Mesothelial cell of epicardium (in vitro differentiated cells): ENCODE data around the gene FCSK. TPM values are rescaled to one million over a fixed set of nuclear protein-coding genes. Genes with fewer than 3 reads are reported as not detected.

Source experiments
- DNase-seq, 2 experiments: peaks; one replicate each; pipeline ENCODE4 v3.0.0; 2021; ENCODE audit warnings: low spot score in 2 of 2; ENCODE audit not compliant: unreplicated experiment in 2 of 2
- H3K27ac Mint-ChIP-seq: 2 replicates; pipeline ENCODE4 v1.8.0; 2021; ENCODE audit warnings: mixed read lengths
- H3K27me3 Mint-ChIP-seq: 2 replicates; pipeline ENCODE4 v1.8.0; 2021; ENCODE audit warnings: low read depth, mixed read lengths
- H3K36me3 Mint-ChIP-seq: 2 replicates; pipeline ENCODE4 v1.8.0; 2021; ENCODE audit warnings: mixed read lengths
- H3K4me1 Mint-ChIP-seq: 2 replicates; pipeline ENCODE4 v1.8.0; 2021; ENCODE audit warnings: mixed read lengths
- H3K4me3 Mint-ChIP-seq: 2 replicates; pipeline ENCODE4 v1.8.0; 2021; ENCODE audit warnings: mild to moderate bottlenecking, moderate library complexity, mixed read lengths
- H3K9me3 Mint-ChIP-seq: 2 replicates; pipeline ENCODE4 v1.8.0; 2021; ENCODE audit warnings: mixed read lengths
- total RNA-seq: library from RNA; stranded (reverse); gene quantifications from 3 replicates; pipeline ENCODE4 v1.2.1, GENCODE V29; 2021
- TF ChIP-seq, protein P1 (sequence below): fragments of 200-600 bp; sonication (generic); IDR thresholded peaks from one replicate; pipeline ENCODE4 v1.5.0; 2021; ENCODE audit warnings: antibody characterized with exemption; ENCODE audit not compliant: unreplicated experiment

FCSK gene
- total RNA-seq, 1 donor from 2014 or later, result 27.7 TPM

DNA sequence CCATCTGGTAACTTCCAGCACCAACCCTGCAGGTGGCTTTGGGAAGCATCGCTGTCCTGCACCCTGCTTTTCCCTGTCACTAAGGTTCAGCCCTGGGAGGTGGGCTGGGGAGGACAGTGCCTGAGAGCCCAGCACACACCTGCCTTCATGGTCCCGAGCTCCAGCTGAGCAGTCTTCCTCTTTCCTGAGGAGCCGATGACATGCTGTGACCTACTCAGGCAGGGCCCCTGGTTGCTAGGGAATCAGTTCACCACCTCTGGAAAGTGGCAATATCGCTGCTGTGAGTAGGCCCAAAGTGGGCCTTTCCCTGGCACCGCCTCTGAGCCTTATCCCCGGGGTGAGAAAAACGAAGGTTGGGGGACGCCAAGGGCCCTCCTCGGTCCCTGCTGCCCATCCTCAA, 33.4 kb upstream of the FCSK start:
- Mint-ChIP-seq H3K4me3 (no peak overlapping the region), H3K4me1 (peaks cover 9% of the 10 kb centered on the region), H3K27me3 (no peaks in the 10 kb centered on the region), H3K36me3 (peaks cover 4% of the 10 kb centered on the region), H3K27ac (no peak overlapping the region), H3K9me3 (no peaks in the 10 kb centered on the region)
- no peak for DNase-seq
- TF ChIP-seq, protein P1, sequence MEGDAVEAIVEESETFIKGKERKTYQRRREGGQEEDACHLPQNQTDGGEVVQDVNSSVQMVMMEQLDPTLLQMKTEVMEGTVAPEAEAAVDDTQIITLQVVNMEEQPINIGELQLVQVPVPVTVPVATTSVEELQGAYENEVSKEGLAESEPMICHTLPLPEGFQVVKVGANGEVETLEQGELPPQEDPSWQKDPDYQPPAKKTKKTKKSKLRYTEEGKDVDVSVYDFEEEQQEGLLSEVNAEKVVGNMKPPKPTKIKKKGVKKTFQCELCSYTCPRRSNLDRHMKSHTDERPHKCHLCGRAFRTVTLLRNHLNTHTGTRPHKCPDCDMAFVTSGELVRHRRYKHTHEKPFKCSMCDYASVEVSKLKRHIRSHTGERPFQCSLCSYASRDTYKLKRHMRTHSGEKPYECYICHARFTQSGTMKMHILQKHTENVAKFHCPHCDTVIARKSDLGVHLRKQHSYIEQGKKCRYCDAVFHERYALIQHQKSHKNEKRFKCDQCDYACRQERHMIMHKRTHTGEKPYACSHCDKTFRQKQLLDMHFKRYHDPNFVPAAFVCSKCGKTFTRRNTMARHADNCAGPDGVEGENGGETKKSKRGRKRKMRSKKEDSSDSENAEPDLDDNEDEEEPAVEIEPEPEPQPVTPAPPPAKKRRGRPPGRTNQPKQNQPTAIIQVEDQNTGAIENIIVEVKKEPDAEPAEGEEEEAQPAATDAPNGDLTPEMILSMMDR, result no peak

- TF ChIP-seq, protein P1, result no peak
- Mint-ChIP-seq H3K27me3 (no peaks in the 10 kb centered on the region), H3K9me3 (no peaks in the 10 kb centered on the region), H3K4me1 (peaks cover 8% of the 10 kb centered on the region), H3K36me3 (peaks cover 2% of the 10 kb centered on the region), H3K4me3 (no peak overlapping the region), H3K27ac (peak overlapping the region; percentile 41)
- DNase-seq, result no peak
These were observed 32.7 kb upstream of the FCSK start for GRCh38 chr16:70421473-70422311.

- Mint-ChIP-seq H3K27me3 (no peaks in the 10 kb centered on the region), H3K4me1 (peaks cover 9% of the 10 kb centered on the region), H3K4me3 (no peak overlapping the region), H3K27ac (peak overlapping the region; percentile 35), H3K9me3 (no peaks in the 10 kb centered on the region), H3K36me3 (peaks cover 2% of the 10 kb centered on the region)
- DNase-seq, result no peak
- TF ChIP-seq, protein P1, result no peak
These were observed 31.9 kb upstream of the FCSK start for GRCh38 chr16:70422543-70422942.

- no peaks in the 10 kb centered on the region for H3K27me3 Mint-ChIP-seq
- DNase-seq, result no peak
- H3K9me3 Mint-ChIP-seq, result no peaks in the 10 kb centered on the region
- peak overlapping the region; percentile 2 for H3K4me3 Mint-ChIP-seq
- peaks cover 2% of the 10 kb centered on the region for H3K36me3 Mint-ChIP-seq
- TF ChIP-seq, protein P1, result no peak
- peaks cover 49% of the 10 kb centered on the region for H3K4me1 Mint-ChIP-seq
- H3K27ac Mint-ChIP-seq, result peak overlapping the region; percentile 98
These were observed 26.6 kb upstream of the FCSK start for GRCh38 chr16:70427786-70428177.

DNA sequence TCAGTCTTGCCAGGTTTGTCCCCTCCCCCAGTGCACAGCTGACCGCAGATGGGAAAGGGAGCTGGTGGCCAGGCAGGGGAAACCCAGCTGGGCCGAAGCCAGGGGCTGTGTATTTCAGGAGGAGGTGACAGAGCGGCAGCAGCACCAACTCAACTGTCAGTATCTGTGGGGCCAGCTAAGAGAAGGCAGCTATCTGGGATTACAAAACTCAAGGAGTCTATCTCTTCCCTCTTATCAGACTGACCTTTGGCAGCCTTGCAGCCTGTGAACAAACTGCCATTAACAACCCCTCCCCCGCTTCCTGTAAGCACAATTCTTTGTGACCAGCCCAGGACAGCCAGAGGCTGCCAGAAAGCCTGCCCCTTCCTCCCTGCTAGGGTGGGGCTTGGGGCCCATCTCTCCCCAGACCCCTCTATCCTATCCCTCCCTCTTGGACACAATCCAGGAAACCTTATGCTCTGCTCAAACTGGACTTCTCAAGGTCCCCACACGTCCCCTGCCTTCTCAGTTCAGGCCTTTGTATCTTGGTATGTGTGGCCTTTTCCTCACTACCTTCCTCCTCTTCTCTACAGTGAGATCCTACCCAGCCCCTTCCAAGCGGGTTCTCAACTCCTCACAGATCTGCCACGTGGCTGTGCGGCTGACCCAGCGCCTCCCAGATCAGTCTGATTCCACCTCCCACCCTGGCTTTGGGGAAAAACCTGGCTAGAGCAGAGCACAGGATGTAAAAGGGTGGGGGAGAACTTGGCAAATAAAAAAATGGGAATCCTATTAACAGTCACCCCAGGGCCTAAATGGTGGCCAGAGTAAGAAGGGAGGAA, 26.0 kb upstream of the FCSK start:
- peak; percentile 56 to 74 for DNase-seq
- Mint-ChIP-seq H3K27ac (peak overlapping the region; percentile 98), H3K4me3 (peak overlapping the region; percentile 49), H3K27me3 (no peaks in the 10 kb centered on the region), H3K36me3 (no peaks in the 10 kb centered on the region), H3K9me3 (no peaks in the 10 kb centered on the region), H3K4me1 (peaks cover 53% of the 10 kb centered on the region)
- TF ChIP-seq, protein P1, result no peak
